ENCODE data around the gene LINGO1. TPM values are rescaled to one million over a fixed set of nuclear protein-coding genes. Genes with fewer than 3 reads are reported as not detected.

LINGO1 gene
- total and polyA plus RNA-seq, 9 of the 15 experiments (the other 6 are each of a cell fraction or from before 2014, with no cell fraction given) = 0.07 to 15.3 (median 2.1) TPM

- TF ChIP-seq, protein P1, sequence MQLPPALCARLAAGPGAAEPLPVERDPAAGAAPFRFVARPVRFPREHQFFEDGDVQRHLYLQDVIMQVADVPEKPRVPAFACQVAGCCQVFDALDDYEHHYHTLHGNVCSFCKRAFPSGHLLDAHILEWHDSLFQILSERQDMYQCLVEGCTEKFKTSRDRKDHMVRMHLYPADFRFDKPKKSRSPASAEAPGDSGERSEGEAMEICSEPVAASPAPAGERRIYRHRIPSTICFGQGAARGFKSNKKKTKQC (CRISPR knock-in tag; IDR thresholded peaks at IDR 0.05) = no peak
- TF ChIP-seq MYC (IDR thresholded peaks at IDR 0.05; ENCODE audit: low read depth, low read length) (peak; percentile 33; the same call in 1 of the 2 replicates), MYC (CRISPR knock-in tag; IDR thresholded peaks at IDR 0.05; ENCODE audit: borderline replicate concordance, low read depth) (no peak), CBX2 (IDR thresholded peaks at IDR 0.05; ENCODE audit: insufficient read depth, low read length, poor library complexity, severe bottlenecking) (no peak), TAF7 (tag; IDR thresholded peaks at IDR 0.05) (no peak), ETV1 (tag; conservative IDR thresholded peaks at IDR 0.05; ENCODE audit: low read depth) (0 out of 2 replicates have a peak, but pooled peaks have one; percentile 5), PKNOX1 (IDR thresholded peaks at IDR 0.05) (peak; percentile 91), CREB1 (IDR thresholded peaks at IDR 0.05) (no peak), CREB1 (CRISPR knock-in tag; IDR thresholded peaks at IDR 0.05) (no peak), RBM15 (IDR thresholded peaks at IDR 0.05; ENCODE audit: insufficient read depth, low read length) (no peak), ZFP91 (CRISPR knock-in tag; IDR thresholded peaks at IDR 0.05) (no peak), FOXM1 (IDR thresholded peaks at IDR 0.05; ENCODE audit: low read depth) (peak; percentile 80), FOXM1 (CRISPR knock-in tag; IDR thresholded peaks at IDR 0.05; ENCODE audit: low read depth) (no peak), HNRNPH1 (optimal IDR thresholded peaks at IDR 0.05; ENCODE audit: low read depth, low read length) (no peak), NR1H2 (CRISPR knock-in tag; IDR thresholded peaks at IDR 0.05) (no peak), ILK (tag; IDR thresholded peaks at IDR 0.05; ENCODE audit: borderline replicate concordance, low read depth) (no peak), ZNF124 (CRISPR knock-in tag; IDR thresholded peaks at IDR 0.05) (no peak)
- TF ChIP-seq, protein P2, sequence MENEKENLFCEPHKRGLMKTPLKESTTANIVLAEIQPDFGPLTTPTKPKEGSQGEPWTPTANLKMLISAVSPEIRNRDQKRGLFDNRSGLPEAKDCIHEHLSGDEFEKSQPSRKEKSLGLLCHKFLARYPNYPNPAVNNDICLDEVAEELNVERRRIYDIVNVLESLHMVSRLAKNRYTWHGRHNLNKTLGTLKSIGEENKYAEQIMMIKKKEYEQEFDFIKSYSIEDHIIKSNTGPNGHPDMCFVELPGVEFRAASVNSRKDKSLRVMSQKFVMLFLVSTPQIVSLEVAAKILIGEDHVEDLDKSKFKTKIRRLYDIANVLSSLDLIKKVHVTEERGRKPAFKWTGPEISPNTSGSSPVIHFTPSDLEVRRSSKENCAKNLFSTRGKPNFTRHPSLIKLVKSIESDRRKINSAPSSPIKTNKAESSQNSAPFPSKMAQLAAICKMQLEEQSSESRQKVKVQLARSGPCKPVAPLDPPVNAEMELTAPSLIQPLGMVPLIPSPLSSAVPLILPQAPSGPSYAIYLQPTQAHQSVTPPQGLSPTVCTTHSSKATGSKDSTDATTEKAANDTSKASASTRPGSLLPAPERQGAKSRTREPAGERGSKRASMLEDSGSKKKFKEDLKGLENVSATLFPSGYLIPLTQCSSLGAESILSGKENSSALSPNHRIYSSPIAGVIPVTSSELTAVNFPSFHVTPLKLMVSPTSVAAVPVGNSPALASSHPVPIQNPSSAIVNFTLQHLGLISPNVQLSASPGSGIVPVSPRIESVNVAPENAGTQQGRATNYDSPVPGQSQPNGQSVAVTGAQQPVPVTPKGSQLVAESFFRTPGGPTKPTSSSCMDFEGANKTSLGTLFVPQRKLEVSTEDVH (IDR thresholded peaks at IDR 0.05; ENCODE audit: low read depth, partially characterized antibody) = no peak
- TF ChIP-seq, protein P3, sequence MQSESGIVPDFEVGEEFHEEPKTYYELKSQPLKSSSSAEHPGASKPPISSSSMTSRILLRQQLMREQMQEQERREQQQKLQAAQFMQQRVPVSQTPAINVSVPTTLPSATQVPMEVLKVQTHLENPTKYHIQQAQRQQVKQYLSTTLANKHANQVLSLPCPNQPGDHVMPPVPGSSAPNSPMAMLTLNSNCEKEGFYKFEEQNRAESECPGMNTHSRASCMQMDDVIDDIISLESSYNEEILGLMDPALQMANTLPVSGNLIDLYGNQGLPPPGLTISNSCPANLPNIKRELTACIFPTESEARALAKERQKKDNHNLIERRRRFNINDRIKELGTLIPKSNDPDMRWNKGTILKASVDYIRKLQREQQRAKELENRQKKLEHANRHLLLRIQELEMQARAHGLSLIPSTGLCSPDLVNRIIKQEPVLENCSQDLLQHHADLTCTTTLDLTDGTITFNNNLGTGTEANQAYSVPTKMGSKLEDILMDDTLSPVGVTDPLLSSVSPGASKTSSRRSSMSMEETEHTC (IDR thresholded peaks at IDR 0.05) = no peak
- TF ChIP-seq, protein P4, sequence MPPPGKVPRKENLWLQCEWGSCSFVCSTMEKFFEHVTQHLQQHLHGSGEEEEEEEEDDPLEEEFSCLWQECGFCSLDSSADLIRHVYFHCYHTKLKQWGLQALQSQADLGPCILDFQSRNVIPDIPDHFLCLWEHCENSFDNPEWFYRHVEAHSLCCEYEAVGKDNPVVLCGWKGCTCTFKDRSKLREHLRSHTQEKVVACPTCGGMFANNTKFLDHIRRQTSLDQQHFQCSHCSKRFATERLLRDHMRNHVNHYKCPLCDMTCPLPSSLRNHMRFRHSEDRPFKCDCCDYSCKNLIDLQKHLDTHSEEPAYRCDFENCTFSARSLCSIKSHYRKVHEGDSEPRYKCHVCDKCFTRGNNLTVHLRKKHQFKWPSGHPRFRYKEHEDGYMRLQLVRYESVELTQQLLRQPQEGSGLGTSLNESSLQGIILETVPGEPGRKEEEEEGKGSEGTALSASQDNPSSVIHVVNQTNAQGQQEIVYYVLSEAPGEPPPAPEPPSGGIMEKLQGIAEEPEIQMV (tag; conservative IDR thresholded peaks at IDR 0.05; ENCODE audit: low read depth) = no peak
These were observed 32.8 kb downstream of the LINGO1 start (continued) for GRCh38 chr15:77599899-77600298.
